MG63 (cell line): ENCODE measurements around the gene PJVK. TPM values are rescaled to one million over a fixed set of nuclear protein-coding genes. Genes with fewer than 3 reads are reported as not detected.
A peak's percentile ranks its signal among the peaks of the same experiment; 100 is the strongest.

Source experiments
- DNase-seq: peaks from one replicate; pipeline ENCODE4 v3.0.0-alpha.2; 2020
- H3K27me3 ChIP-seq: fragments of 250-450 bp; sonication (Bioruptor Pico); 2 replicates; pipeline ENCODE4 v1.5.1; 2020; ENCODE audit warnings: mild to moderate bottlenecking, moderate library complexity
- H3K36me3 ChIP-seq: fragments of 250-450 bp; sonication (Bioruptor Pico); 2 replicates; pipeline ENCODE4 v1.5.1; 2020; ENCODE audit warnings: mild to moderate bottlenecking, moderate library complexity
- H3K4me3 ChIP-seq: fragments of 250-450 bp; sonication (Bioruptor Pico); 2 replicates; pipeline ENCODE4 v1.5.1; 2020; ENCODE audit warnings: mild to moderate bottlenecking, moderate library complexity
- H3K9me3 ChIP-seq: fragments of 250-450 bp; sonication (Bioruptor Pico); 2 replicates; pipeline ENCODE4 v1.5.1; 2020; ENCODE audit warnings: mild to moderate bottlenecking, moderate library complexity
- total RNA-seq: library from RNA; depleted of rRNA; stranded (reverse); fragments of >200 nt; shearing (Covaris generic); gene quantifications from 2 replicates; pipeline ENCODE4 v1.2.3, GENCODE V29; 2014; ENCODE audit warnings: low replicate concordance

The PJVK gene
- total RNA-seq, 1 experiment from 2014 or later: 0.59 TPM

DNA sequence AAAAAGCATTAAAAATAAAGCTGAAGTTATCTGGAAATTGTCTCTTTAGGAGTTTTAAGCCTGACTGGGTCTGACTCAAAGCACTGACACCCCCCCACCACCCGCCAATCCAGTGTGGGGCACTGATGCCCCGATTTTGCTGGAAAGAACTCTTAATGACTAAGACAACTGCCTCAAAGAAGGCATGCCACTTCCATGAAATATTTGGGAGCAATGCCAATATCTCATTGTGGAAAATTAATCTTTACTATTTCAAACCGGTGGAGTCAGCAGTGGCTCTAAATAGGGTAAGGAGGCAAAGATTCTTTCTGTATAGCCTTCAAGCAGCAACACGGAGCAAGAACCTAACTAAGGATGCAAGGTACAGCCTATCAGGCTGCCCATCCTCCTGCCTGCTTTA lies 22.8 kb downstream of the PJVK start:
- no peaks in the 10 kb centered on the region for H3K36me3 ChIP-seq
- no peak overlapping the region for H3K4me3 ChIP-seq
- H3K9me3 ChIP-seq: no peaks in the 10 kb centered on the region
- no peaks in the 10 kb centered on the region for H3K27me3 ChIP-seq
- peak; percentile 52 for DNase-seq

DNA sequence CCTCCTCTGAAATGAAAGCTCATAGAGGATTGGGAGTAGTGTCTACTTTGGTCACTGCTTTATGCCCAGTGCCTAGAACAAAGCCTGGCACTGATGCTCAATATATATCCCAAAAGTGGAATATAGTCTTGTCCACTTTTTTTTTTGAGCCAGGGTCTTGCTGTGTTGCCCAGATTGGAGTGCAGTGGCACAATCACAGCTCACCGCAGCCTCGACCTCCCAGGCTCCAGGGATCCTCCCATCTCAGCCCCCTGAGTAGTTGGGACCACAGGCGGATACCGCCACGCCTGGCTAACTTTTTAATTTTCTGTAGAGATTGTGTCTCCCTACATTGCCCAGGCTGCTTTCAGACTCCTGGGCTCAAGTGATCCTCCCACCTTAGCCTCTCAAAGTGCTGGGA lies 23.4 kb downstream of the PJVK start:
- Histone ChIP-seq H3K36me3 (no peaks in the 10 kb centered on the region), H3K27me3 (no peaks in the 10 kb centered on the region), H3K4me3 (no peak overlapping the region), H3K9me3 (no peaks in the 10 kb centered on the region)
- DNase-seq: no peak

DNA sequence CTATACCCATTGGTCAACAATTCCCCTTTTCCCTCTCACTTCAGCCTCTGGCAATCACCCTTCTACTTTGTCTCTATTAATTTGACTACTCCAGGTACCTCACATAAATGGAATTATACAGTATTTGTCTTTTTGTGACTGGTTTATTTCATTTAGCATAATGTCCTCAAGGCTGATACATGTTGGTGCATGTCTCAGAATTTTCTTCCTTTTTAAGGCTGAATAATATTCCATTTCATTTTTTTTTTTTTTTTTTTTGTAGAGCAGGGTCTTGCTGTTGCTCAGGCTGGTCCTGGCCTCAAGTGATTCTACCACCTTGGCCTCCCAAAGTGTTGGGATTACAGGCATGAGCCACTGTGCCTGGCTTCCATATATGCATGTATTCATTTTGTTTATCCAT lies 25.3 kb downstream of the PJVK start:
- no peak for DNase-seq
- Histone ChIP-seq H3K36me3 (no peaks in the 10 kb centered on the region), H3K9me3 (no peaks in the 10 kb centered on the region), H3K27me3 (no peaks in the 10 kb centered on the region), H3K4me3 (no peak overlapping the region)

DNA sequence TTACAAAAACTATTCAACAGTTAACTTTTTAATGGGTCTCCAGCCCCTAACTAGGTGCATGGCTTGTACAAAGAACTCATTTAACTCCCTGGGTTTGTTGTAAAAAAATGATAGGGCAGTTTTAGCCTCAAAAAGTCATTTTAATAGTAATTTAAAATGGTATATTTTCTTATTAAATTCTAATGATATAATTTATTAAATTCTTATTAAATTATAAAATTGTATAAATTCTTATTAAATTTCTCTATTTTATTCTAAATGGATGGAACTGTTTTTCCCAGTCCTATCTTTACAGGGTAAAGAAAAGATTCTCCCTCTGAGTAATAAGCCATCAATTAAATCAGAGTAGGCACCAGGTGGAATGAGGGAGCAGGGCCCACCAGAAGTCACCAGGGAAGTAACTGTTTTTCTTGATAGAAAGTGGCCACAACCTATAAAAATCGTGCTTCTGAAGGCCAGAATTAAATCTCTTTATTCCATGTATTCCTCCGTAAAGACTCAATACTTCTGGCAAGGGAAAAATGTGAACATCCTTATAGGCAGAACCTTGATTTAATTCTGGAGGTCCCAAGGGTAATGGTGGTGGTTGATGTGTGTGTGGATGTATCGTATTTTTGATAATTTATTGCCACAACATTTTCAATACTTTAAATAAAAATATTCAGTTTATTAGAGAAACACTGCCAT lies 26.4 kb downstream of the PJVK start:
- DNase-seq: no peak
- Histone ChIP-seq H3K27me3 (no peaks in the 10 kb centered on the region), H3K9me3 (no peaks in the 10 kb centered on the region), H3K36me3 (no peaks in the 10 kb centered on the region), H3K4me3 (peak overlapping the region; percentile 70)

DNA sequence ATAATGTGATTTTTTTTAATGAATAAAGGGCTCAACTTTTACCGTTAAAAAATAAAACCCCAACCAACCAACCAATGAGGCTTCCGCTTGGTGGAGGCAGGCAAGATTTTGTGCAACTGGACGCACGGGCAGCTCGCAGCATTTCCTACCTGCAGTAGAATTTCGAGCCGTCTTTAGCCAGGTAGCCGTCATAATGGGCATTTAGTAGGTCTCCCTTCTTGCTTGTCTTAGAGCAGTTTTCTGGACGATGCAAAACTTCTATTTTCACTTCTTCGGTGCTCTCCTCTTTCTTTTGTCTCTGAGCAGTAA lies 26.9 kb downstream of the PJVK start:
- Histone ChIP-seq H3K27me3 (no peaks in the 10 kb centered on the region), H3K9me3 (no peaks in the 10 kb centered on the region), H3K36me3 (no peaks in the 10 kb centered on the region), H3K4me3 (peak overlapping the region; percentile 70)
- no peak for DNase-seq

DNA sequence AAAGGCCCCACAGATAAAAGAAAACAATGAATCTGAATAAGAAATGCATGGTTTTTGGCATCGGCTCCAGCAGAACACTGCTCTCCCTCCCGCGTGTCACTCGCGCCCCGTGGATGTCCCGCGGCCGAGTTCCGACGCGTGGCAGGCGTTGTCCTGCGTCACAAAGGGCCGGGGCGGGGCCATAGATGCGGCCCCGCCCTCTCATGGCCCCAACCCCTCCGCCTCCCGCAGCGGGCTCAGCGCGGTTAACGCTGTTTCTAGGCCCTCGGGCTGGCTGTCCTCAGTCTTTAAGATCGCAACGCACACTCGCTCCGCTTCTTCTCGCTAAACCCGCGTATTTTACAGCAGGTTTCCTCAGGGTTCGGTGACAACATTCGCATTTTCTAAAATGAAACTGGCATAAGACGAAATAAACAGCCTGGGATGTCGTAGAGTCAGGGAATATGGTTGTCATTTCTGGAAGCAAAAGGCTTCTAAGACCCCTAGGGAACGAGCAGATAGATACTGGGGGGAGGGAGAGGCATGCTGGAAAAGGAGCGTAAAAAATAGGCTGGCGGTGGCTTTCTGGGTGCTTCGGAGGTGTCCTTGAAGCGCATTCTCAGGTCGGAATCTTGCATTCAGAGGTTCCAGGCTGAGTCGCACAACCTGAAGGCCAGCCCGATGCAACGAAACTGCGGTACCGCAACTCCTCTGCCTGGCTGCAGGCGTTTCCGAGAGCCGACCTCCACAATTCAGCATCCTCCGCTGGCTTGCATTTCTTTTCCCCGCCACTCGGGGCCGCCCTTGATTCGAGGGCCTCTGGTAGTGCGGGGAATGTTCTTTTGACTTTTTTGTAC lies 27.5 kb downstream of the PJVK start, which contains the start of gene FKBP7:
FKBP7 (minus strand) TSS at position 162 of the 836 bp plus-strand sequence; CDS start at position 61, 101 bp downstream.
- peak within 1 kb of the TSS; percentile 70 for H3K4me3 ChIP-seq
- DNase-seq: peak; percentile 83
- no peaks in the 10 kb centered on the region for H3K36me3 ChIP-seq
- no peaks in the 10 kb centered on the region for H3K9me3 ChIP-seq
- no peaks in the 10 kb centered on the region for H3K27me3 ChIP-seq

DNA sequence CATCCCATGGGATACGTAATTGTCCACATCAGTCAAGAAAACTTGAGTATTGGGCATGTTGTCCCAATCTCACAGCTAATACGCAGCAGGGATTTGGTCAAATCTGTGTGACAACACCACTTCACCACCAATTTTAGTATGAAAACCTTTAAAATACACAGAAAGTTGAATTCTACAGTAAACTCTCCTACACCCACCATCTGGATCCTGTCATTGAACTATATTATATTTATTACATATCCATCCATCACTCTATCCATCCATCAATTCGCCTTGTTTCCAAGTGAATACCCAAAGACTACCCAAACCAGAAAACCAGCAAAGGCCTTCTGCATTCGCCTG lies 28.1 kb downstream of the PJVK start:
- no peaks in the 10 kb centered on the region for H3K27me3 ChIP-seq
- H3K36me3 ChIP-seq: no peaks in the 10 kb centered on the region
- peak overlapping the region; percentile 70 for H3K4me3 ChIP-seq
- no peak for DNase-seq
- no peaks in the 10 kb centered on the region for H3K9me3 ChIP-seq

DNA sequence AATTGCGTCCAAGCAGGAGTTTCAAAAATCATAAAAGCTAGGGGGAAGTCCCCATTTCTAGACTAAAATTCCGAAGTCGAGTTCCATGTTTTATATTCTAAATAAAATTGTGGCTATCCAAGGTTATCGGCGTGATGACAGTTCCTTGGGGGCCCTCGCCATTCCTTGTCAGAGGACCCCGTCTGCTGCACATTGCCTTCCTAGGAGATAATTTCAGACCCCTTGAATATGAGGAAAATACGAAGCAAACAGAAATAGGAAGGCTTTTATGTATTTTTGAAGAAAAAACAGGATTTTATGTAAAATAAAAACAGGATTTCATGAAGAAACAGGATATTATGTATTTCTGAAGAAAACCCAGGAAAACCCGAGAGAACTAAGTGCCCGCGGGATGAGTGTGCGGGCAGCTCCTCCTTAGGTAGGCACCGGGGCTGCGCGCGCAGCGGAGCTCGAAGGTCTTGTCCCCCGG lies 28.6 kb downstream of the PJVK start:
- peak overlapping the region; percentile 70 for H3K4me3 ChIP-seq
- no peak for DNase-seq
- no peaks in the 10 kb centered on the region for H3K9me3 ChIP-seq
- no peaks in the 10 kb centered on the region for H3K36me3 ChIP-seq
- no peaks in the 10 kb centered on the region for H3K27me3 ChIP-seq

DNA sequence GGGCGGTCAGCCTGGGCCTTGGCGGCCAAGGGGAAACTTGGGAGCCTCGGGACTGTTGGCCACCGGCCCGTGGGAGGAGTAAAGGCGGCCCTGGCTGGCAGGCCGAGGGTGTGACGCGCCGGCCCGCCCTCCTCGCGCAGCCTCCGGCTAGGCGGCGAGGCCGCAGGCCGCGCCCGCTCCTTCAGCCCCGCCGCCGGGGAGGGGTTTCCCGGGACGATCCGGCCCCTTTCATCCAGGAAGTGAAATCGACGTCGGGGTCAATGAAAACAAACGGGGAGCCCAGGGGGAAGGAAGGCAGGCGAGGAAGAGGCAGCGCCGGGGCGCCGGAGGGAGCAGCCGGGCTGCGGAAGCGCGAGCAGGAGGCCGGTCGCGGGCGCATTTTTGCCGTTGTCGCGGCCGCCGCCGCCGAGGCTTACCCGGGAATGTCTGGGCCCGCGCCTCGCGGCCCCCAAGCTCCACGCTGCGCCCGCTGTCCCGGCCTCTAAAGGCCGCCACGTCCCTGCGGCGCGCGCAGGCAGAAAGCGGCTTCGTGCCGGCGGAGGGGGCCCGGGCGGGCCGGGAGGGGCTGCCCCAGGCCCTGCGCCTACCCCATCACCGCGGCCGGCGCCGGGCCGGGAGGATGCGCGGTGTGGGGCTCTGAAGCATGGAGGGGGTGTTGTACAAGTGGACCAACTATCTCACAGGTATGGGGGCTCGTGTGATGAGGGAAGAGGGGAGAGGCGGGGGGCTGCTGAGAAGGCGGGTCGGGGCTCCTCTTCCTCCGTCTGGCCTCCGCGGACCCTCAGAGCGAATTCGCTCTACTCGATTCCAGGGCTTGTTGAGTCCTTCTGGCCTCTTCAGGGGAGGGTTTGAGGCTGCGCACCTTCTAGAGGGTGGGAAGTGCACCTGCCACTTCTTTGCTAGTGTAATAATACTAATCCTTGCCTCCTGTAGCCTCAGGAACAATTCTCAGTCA lies 29.3 kb downstream of the PJVK start, which contains the start of gene PLEKHA3:
PLEKHA3 (plus strand) TSS at position 231 of the 955 bp plus-strand sequence; CDS start at position 644, 413 bp downstream.
- no peaks in the 10 kb centered on the region for H3K27me3 ChIP-seq
- DNase-seq: peak; percentile 97

DNA sequence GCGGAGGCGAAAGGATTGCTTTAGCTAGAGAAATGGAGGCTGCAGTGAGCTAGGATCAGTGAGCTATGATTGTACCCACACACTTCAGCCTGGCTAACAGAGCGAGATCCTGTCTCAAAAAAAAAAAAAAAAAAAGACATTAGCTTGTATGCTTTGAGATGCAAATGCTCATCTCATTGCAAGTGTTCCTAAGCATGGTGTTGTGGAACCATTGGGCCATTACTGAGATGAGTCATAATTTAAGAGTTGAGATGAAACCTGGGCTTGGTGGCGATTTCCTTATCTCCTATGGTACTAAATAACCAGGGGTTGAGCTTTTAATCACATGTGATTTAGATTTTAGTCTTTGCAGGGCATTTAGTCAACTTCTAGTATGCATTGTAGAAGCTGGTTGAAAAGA lies 31.3 kb downstream of the PJVK start:
- Histone ChIP-seq H3K27me3 (no peaks in the 10 kb centered on the region), H3K4me3 (no peak overlapping the region), H3K36me3 (peaks cover 14% of the 10 kb centered on the region), H3K9me3 (no peaks in the 10 kb centered on the region)
- no peak for DNase-seq

More for the DNA sequence above, 29.3 kb downstream of the PJVK start, which contains the start of gene PLEKHA3:
- no peaks in the 10 kb centered on the region for H3K9me3 ChIP-seq
- H3K36me3 ChIP-seq: no peaks in the 10 kb centered on the region; the same call in 1 of the 2 replicates
- peak within 1 kb of the TSS; percentile 70 for H3K4me3 ChIP-seq

DNA sequence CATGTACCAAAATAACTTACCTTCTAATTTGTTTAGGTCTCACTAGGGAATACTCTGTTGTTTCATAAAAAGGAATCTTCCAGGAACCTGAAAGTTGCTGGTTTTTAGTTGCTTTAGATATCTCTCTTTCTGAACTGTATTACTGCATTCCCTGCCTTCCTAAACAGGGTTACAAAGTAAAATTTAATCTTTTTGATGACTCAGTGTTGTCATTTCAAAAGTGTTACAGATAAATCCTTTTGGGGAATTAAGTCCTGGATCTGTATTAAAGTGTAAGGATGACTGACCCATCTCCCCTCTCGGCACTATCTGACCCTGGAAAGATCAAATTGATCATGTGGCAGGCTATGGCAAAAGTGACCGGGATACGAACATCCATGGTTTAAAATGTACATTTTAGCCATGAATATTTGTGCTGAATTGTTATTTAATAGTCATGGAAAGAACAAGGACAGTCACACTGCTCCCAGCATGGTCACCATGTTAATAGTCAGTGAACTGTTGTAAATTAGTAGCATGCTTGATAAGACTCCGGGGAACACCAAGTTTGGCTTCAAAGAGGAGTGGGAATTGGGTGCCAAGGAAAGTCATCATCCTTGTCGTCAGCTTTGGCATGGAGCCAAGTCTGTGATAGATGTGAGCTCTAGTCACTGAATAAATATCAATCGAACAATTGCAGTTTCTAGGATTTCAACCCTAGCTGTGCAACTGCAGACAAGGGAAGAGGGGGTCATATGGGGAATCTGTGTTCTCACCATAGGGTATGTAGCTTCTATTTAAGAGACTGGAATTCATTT lies 33.3 kb downstream of the PJVK start:
- Histone ChIP-seq H3K27me3 (no peaks in the 10 kb centered on the region), H3K9me3 (no peaks in the 10 kb centered on the region), H3K36me3 (peaks cover 17% of the 10 kb centered on the region), H3K4me3 (no peak overlapping the region)
- DNase-seq: peak; percentile 37

DNA sequence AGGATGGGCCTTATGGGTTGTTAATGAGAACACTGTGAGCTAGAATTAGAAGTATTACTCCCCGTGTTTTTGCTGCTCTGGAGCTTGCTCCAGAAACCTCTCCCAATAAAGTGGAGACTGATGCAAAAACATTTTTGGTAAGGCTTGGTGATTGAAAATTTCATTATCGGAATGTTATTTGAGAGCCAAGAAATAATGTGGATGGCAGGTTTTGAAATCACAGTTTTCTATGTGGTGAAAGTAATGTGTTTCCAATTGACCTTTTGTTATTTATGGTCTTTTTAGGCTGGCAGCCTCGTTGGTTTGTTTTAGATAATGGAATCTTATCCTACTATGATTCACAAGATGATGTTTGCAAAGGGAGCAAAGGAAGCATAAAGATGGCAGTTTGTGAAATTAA lies 34.2 kb downstream of the PJVK start:
- no peak overlapping the region for H3K4me3 ChIP-seq
- H3K36me3 ChIP-seq: peaks cover 20% of the 10 kb centered on the region
- no peaks in the 10 kb centered on the region for H3K27me3 ChIP-seq
- DNase-seq: no peak
- H3K9me3 ChIP-seq: no peaks in the 10 kb centered on the region

DNA sequence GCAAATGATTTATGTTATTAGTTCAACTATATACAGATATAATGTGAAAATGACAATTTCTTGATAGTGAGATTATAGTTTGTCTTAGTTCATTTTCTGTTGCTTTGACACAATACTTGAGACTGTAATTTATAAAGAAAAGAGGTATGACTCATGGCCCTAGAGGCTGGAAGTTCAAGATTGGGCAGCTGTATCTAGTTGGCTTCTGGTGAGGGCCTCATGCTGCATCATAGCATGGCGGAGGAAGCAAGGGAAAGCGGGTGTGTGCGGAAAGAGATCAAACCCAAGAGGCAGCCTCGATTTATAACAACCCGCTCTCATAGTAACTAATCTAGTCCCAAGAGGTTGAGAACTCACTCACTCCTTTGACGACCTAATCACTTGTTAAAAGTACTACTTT lies 40.4 kb downstream of the PJVK start:
- Histone ChIP-seq H3K36me3 (peaks cover 50% of the 10 kb centered on the region), H3K4me3 (no peak overlapping the region), H3K9me3 (no peaks in the 10 kb centered on the region), H3K27me3 (no peaks in the 10 kb centered on the region)
- DNase-seq: no peak

DNA sequence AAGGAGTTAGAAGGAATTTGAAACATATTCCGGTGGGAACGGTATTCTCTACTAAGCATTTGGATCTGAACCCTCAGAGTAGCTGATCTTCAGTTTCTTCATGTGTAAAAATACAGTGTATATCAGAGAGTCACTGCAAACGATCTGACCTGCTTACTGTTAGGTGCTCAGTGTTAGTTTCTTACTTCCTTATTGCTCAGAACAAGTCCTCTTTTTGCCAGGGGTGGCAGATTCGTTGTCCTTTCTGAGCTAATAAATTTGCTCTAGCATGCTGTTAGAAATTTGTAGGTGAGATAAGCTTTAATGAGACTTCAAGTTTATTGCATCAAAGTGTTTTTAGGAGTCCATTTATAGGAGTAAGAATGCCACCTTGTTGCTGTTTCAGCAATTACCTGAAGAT lies 44.9 kb downstream of the PJVK start:
- Histone ChIP-seq H3K36me3 (peaks cover 48% of the 10 kb centered on the region), H3K9me3 (no peaks in the 10 kb centered on the region), H3K27me3 (no peaks in the 10 kb centered on the region), H3K4me3 (no peak overlapping the region)
- DNase-seq: no peak

DNA sequence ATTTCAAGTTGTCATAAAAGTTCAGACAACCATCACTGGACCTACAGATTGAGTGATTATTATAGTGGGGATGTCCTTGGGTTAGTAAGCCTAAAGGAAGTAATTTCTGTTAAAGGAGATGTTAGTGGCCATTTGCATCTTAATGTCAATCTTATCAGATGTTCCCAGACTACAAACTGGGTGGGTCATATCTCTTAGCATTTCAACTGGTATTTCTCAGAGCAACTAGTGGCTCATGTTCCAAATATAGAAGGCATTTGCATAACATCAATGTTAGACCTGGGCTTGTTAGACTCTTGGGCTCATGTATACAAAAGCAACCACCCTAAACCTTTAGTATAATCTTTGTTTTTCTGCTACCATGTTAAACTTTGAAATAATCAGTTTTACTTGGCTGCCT lies 47.0 kb downstream of the PJVK start:
- peaks cover 48% of the 10 kb centered on the region for H3K36me3 ChIP-seq
- H3K27me3 ChIP-seq: no peaks in the 10 kb centered on the region
- no peaks in the 10 kb centered on the region for H3K9me3 ChIP-seq
- DNase-seq: no peak
- no peak overlapping the region for H3K4me3 ChIP-seq

DNA sequence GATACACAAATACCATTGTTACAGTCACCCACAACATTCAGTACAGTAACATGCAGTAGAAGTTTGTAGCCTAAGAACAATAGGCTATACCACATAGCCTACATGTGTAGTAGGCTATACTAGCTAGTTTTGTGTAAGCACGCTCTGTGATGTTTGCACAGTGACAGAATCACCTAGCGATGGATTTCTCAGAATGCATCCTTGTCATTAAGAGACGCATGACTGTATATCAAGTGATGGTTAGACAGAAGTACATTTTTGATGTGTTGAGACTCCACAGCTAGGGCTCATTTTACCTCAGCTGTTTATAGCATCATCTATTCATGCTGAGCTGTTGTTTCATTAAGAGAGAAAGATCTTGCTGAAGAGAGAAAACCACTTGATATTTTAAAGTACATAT lies 48.5 kb downstream of the PJVK start:
- Histone ChIP-seq H3K9me3 (no peaks in the 10 kb centered on the region), H3K27me3 (no peaks in the 10 kb centered on the region), H3K4me3 (no peak overlapping the region), H3K36me3 (peaks cover 45% of the 10 kb centered on the region)
- no peak for DNase-seq
